Activated CD8-positive, alpha-beta memory T cell treated with anti-CD3 and anti-CD28 coated beads, Interleukin-2, amount 10 ng/mL, durations not matched to agents 7 days and 5 days (primary cell): ENCODE data around the gene ZNF593OS. TPM values are rescaled to one million over a fixed set of nuclear protein-coding genes. Genes with fewer than 3 reads are reported as not detected.

Experiments
- ATAC-seq: fragments of 150-1000 bp; cut with Tn5 transposase; one replicate; pipeline ENCODE4 v1.10.0; 2021; ENCODE audit warnings: moderate library complexity
- CTCF ChIA-PET: fragments of 350-600 bp; sonication (Branson Sonifier 250); formaldehyde crosslinking; loops from one replicate; lab custom pipeline; 2021; ENCODE audit warnings: antibody characterized with exemption; lab: Charles Lee
- DNase-seq: peaks from one replicate; pipeline ENCODE4 v3.0.0-alpha.2; 2020
- H3K27ac Mint-ChIP-seq: one replicate; pipeline ENCODE4 v1.8.0; 2021; ENCODE audit warnings: mild to moderate bottlenecking, mixed read lengths
- H3K27me3 Mint-ChIP-seq: one replicate; pipeline ENCODE4 v1.8.0; 2021; ENCODE audit warnings: mixed read lengths
- H3K36me3 Mint-ChIP-seq: one replicate; pipeline ENCODE4 v1.8.0; 2021; ENCODE audit warnings: mild to moderate bottlenecking, mixed read lengths
- H3K4me1 Mint-ChIP-seq: one replicate; pipeline ENCODE4 v1.8.0; 2021; ENCODE audit warnings: mixed read lengths
- H3K4me3 Mint-ChIP-seq: one replicate; pipeline ENCODE4 v1.8.0; 2021; ENCODE audit warnings: mild to moderate bottlenecking, moderate library complexity, mixed read lengths
- H3K9me3 Mint-ChIP-seq: one replicate; pipeline ENCODE4 v1.8.0; 2022; ENCODE audit warnings: low read depth, mixed read lengths
- total RNA-seq, 2 experiments: library from RNA; stranded (reverse); gene quantifications; one replicate each; pipeline ENCODE4 v1.2.3, GENCODE V29; 2021

The ZNF593OS gene
- total RNA-seq, 2 experiments from 2014 or later: not detected

GRCh38 chr1:26177182-26177684 is 5.6 kb upstream of the ZNF593OS start, which contains the start of gene CNKSR1:
Gene CNKSR1 (plus strand): TSS chr1:26177491. CDS start chr1:26177548, 57 bp downstream.
- DNase-seq (no peak), ATAC-seq (no peak)
- Mint-ChIP-seq H3K4me3 (peak within 1 kb of the TSS; percentile 24), H3K9me3 (no peaks in the 10 kb centered on the region), H3K36me3 (no peaks in the 10 kb centered on the region), H3K4me1 (no peaks in the 10 kb centered on the region), H3K27me3 (no peaks in the 10 kb centered on the region), H3K27ac (no peak within 1 kb of the TSS)
- CTCF ChIA-PET: interaction anchor here (1.0 to 9.8 kb wide), 3 partner anchors 8 to 57 kb away, joined by 3 to 105 read pairs (median 6); partner anchors contain the start of genes C1orf232, CEP85 and ZNF593

DNA sequence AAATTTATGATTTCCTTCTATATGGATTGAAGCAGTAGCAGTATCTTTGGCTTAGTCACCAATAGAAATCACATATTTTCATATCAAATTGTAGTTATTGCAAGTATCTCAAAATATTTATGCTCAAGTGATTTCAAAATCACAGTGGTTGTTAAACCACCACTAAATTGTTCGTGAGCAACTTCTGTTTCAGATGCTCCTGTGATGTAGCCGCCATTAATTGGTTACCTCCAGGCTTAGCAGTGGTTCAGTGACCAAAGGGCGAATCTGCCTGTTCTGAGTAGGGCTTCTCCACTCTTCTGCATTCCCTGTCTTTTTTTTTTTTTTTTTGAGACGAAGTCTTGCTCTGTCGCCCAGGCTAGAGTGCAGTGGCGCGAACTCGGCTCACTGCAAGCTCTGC is 3.7 kb upstream of the ZNF593OS start:
- CTCF ChIA-PET: interaction anchor here (9.8 kb wide), 1 partner anchor 59 kb away, joined by 105 read pairs; the partner anchor contains the start of gene CEP85
- H3K4me3 Mint-ChIP-seq: no peak overlapping the region
- no peaks in the 10 kb centered on the region for H3K36me3 Mint-ChIP-seq

GRCh38 chr1:26170472-26170821 is 1.2 kb downstream of the ZNF593OS start:
- ATAC-seq (no peak), DNase-seq (no peak)
- Mint-ChIP-seq H3K36me3 (no peaks in the 10 kb centered on the region), H3K4me1 (peaks cover 21% of the 10 kb centered on the region), H3K4me3 (peak overlapping the region; percentile 89), H3K27ac (peak overlapping the region; percentile 88), H3K27me3 (peaks cover 5% of the 10 kb centered on the region), H3K9me3 (no peaks in the 10 kb centered on the region)
- CTCF ChIA-PET: interaction anchor here (0.8 to 9.8 kb wide), 36 partner anchors 8 to 330 kb away, joined by 3 to 105 read pairs (median 6); partner anchors contain the start of genes CD52, CEP85 and CNKSR1

More for the DNA sequence above, 3.7 kb upstream of the ZNF593OS start:
- Mint-ChIP-seq H3K9me3 (no peaks in the 10 kb centered on the region), H3K27ac (no peak overlapping the region), H3K27me3 (no peaks in the 10 kb centered on the region), H3K4me1 (peaks cover 11% of the 10 kb centered on the region)
- no peak for DNase-seq
- no peak for ATAC-seq

GRCh38 chr1:26169669-26170471 is 1.8 kb downstream of the ZNF593OS start, which contains the start of gene ZNF593:
Gene ZNF593 (plus strand): TSS chr1:26169908. CDS start chr1:26169984, 76 bp downstream.
- H3K27me3 Mint-ChIP-seq: peaks cover 11% of the 10 kb centered on the region
- H3K27ac Mint-ChIP-seq: peak within 1 kb of the TSS; percentile 88
- H3K4me3 Mint-ChIP-seq: peak within 1 kb of the TSS; percentile 89

DNA sequence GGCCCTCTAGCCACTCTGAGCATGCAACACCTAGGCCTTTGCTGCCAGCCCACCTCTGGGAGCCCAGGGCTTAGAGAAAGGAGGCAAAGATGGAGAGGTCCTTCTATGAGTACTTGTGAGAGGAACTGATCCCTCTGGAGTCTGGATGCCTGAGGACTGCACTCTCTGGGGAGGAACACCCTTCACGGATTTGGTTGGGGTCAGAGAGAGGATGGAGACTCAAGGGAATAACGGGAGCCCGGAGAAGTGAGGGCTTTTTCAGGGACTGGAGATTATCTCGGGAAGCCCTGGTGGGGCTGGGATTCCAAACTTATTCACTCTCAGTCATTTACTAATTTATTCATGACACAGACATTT is 2.5 kb downstream of the ZNF593OS start:
- CTCF ChIA-PET: interaction anchor here (0.6 to 9.8 kb wide), 60 partner anchors 8 to 331 kb away, joined by 3 to 105 read pairs (median 4); partner anchors contain the start of genes CD52, CEP85, CNKSR1 and PAFAH2
- no peaks in the 10 kb centered on the region for H3K36me3 Mint-ChIP-seq
- peak overlapping the region; percentile 35 for H3K27ac Mint-ChIP-seq
- DNase-seq: no peak
- ATAC-seq: no peak
- peaks cover 15% of the 10 kb centered on the region for H3K27me3 Mint-ChIP-seq
- H3K4me3 Mint-ChIP-seq: peak overlapping the region; percentile 89
- peaks cover 28% of the 10 kb centered on the region for H3K4me1 Mint-ChIP-seq
- H3K9me3 Mint-ChIP-seq: no peaks in the 10 kb centered on the region

More at GRCh38 chr1:26169669-26170471, 1.8 kb downstream of the ZNF593OS start, which contains the start of gene ZNF593:
- peaks cover 26% of the 10 kb centered on the region for H3K4me1 Mint-ChIP-seq
- DNase-seq (peak; percentile 92), ATAC-seq (peak; percentile 97)
- H3K36me3 Mint-ChIP-seq: no peaks in the 10 kb centered on the region
- CTCF ChIA-PET: interaction anchor here (0.6 to 9.8 kb wide), 68 partner anchors 8 to 330 kb away, joined by 3 to 105 read pairs (median 4); partner anchors contain the start of genes CD52, CEP85, CNKSR1 and DHDDS
- H3K9me3 Mint-ChIP-seq: no peaks in the 10 kb centered on the region

DNA sequence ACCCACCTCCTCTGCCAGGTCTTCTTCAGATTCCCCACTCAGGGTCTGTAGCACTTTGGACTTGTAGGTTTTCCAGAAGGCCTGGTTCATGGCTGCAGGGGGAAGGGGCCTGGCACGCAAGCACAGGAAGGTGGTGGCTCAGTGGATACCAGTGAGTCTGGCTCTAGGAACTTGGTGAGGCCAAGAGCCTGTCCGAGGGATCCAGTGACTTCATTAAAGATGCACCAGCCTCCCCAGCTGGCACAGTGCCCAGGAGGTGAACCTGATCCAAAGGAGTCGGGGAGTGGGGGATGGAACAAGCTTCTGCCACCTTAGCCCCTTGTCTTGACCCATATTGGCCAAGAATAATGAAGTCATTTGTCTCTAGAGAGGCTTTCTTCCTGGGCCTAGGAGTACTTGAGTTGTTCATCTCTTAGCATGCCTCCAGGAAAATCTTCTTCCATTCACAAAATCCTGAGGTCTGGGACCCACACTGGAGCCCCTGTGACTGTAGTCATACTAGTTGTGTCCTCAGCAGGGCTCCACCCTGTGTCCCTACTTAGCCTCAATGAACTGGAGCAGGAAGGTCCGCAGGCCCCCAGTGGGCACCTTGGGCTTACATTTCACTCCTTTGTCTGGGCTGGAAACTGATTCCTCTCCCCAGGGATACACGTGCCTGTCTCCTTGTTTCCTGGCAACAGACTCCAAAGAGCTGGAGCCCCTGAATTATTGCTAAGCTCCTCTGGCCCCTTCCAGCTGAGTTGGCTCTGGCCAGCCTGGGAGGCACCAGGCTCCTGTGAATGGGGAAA is 3.0 kb downstream of the ZNF593OS start, which contains the start of gene C1orf232:
C1orf232 (minus strand) TSS at position 554 of the 788 bp plus-strand sequence; CDS start at position 90, 464 bp downstream.
- Mint-ChIP-seq H3K4me3 (peak within 1 kb of the TSS; percentile 89), H3K4me1 (peaks cover 31% of the 10 kb centered on the region), H3K36me3 (no peaks in the 10 kb centered on the region), H3K27me3 (peaks cover 18% of the 10 kb centered on the region), H3K9me3 (no peaks in the 10 kb centered on the region), H3K27ac (peak within 1 kb of the TSS; percentile 88)
- DNase-seq: no peak
- ATAC-seq: no peak
- CTCF ChIA-PET: interaction anchor here (0.9 to 9.8 kb wide), 20 partner anchors 8 to 251 kb away, joined by 3 to 105 read pairs (median 8); partner anchors contain the start of genes CD52, CEP85, CNKSR1 and SH3BGRL3

DNA sequence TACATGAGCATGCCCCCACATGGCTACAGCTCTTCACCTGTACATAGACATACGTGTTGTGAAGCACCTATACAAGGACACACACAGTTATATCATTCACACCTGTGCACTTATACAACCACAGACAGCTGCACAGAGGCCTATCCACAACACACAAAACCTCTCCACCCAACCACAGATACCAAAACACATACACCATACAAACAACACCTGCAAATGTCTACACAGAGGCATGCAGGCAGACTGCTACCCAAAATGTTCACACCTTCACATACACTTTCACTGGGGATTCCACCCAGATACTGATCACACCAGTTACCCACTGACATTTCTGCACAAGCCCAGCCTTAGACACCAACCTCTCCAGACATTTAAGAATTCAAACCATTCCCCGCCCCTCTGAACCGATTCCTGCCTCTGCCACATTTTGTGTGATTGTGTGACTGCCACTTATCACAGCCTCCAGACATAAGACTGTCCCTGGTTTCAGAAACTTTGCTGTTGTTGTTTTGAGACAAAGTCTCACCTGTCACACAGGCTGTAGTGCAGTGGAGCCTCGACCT is 4.8 kb downstream of the ZNF593OS start:
- Mint-ChIP-seq H3K4me3 (no peak overlapping the region), H3K27me3 (peaks cover 30% of the 10 kb centered on the region), H3K36me3 (no peaks in the 10 kb centered on the region), H3K4me1 (peaks cover 36% of the 10 kb centered on the region), H3K9me3 (no peaks in the 10 kb centered on the region), H3K27ac (no peak overlapping the region)
- CTCF ChIA-PET: interaction anchor here (0.6 to 3.3 kb wide), 4 partner anchors 22 to 336 kb away, joined by 3 to 16 read pairs (median 4); partner anchors contain the start of gene CEP85
- ATAC-seq (no peak), DNase-seq (no peak)

- peaks cover 39% of the 10 kb centered on the region for H3K27me3 Mint-ChIP-seq
- H3K9me3 Mint-ChIP-seq: no peaks in the 10 kb centered on the region
- peak overlapping the region; percentile 20 for H3K4me3 Mint-ChIP-seq
- no peaks in the 10 kb centered on the region for H3K36me3 Mint-ChIP-seq
- ATAC-seq (no peak), DNase-seq (no peak)
- CTCF ChIA-PET: interaction anchor here (0.7 to 3.3 kb wide), 9 partner anchors 40 to 270 kb away, joined by 3 to 16 read pairs (median 4); partner anchors contain the start of gene CEP85
- H3K27ac Mint-ChIP-seq: no peak overlapping the region
- H3K4me1 Mint-ChIP-seq: peaks cover 23% of the 10 kb centered on the region
Measured at GRCh38 chr1:26164861-26165842, 6.5 kb downstream of the ZNF593OS start.

- Mint-ChIP-seq H3K27me3 (peaks cover 46% of the 10 kb centered on the region), H3K9me3 (no peaks in the 10 kb centered on the region), H3K4me3 (peak overlapping the region; percentile 20), H3K4me1 (peaks cover 23% of the 10 kb centered on the region), H3K27ac (no peak overlapping the region), H3K36me3 (no peaks in the 10 kb centered on the region)
- CTCF ChIA-PET: interaction anchor here (0.7 to 3.3 kb wide), 18 partner anchors 10 to 253 kb away, joined by 3 to 16 read pairs (median 4); partner anchors contain the start of gene CEP85
- DNase-seq (peak; percentile 52), ATAC-seq (peak; percentile 74)
Measured at GRCh38 chr1:26164036-26164860, 7.4 kb downstream of the ZNF593OS start.

GRCh38 chr1:26163684-26164035 is 8.0 kb downstream of the ZNF593OS start:
- CTCF ChIA-PET: interaction anchor here (0.7 to 2.5 kb wide), 17 partner anchors 11 to 253 kb away, joined by 3 to 7 read pairs (median 4); partner anchors contain the start of gene CEP85
- no peaks in the 10 kb centered on the region for H3K9me3 Mint-ChIP-seq
- H3K27ac Mint-ChIP-seq: no peak overlapping the region
- no peaks in the 10 kb centered on the region for H3K36me3 Mint-ChIP-seq
- DNase-seq (no peak), ATAC-seq (no peak)
- peaks cover 51% of the 10 kb centered on the region for H3K27me3 Mint-ChIP-seq
- H3K4me1 Mint-ChIP-seq: peaks cover 23% of the 10 kb centered on the region
- no peak overlapping the region for H3K4me3 Mint-ChIP-seq
